Hepatocyte (in vitro differentiated cells): Measurements from ENCODE around the gene VWA8.

Experiments used
- CTCF ChIP-seq: fragments of 200-600 bp; sonication (generic); IDR thresholded peaks from 2 replicates; pipeline ENCODE4 v1.5.1; 2016; ENCODE audit warnings: antibody characterized with exemption, mild to moderate bottlenecking; ENCODE audit not compliant: poor library complexity
- EZH2 ChIP-seq: fragments of 200-600 bp; sonication (generic); IDR thresholded peaks from 2 replicates; pipeline ENCODE4 v1.6.1; 2016; ENCODE audit warnings: antibody characterized with exemption, mild to moderate bottlenecking, borderline replicate concordance

GRCh38 chr13:41616151-41616550 lies 344.8 kb downstream of the VWA8 start:
- no peak for TF ChIP-seq CTCF
- no peak for TF ChIP-seq EZH2
